Activated naive CD4-positive, alpha-beta T cell treated with anti-CD3 and anti-CD28 coated beads, Interleukin-2, amount 10 ng/mL, durations not matched to agents 7 days and 5 days (primary cell): Measurements from ENCODE around the gene C1QTNF1.

Experiments used
- CTCF ChIA-PET: fragments of 350-600 bp; sonication (Branson Sonifier 250); formaldehyde crosslinking; loops from one replicate; lab custom pipeline; 2021; ENCODE audit warnings: antibody characterized with exemption; lab: Charles Lee
- DNase-seq: peaks from one replicate; pipeline ENCODE4 v3.0.0-alpha.2; 2020
- H3K27ac Mint-ChIP-seq: one replicate; pipeline ENCODE4 v1.8.0; 2021; ENCODE audit warnings: mild to moderate bottlenecking, moderate library complexity, mixed read lengths
- H3K27me3 Mint-ChIP-seq: one replicate; pipeline ENCODE4 v1.8.0; 2021; ENCODE audit warnings: mild to moderate bottlenecking, mixed read lengths
- H3K36me3 Mint-ChIP-seq: one replicate; pipeline ENCODE4 v1.8.0; 2021; ENCODE audit warnings: mixed read lengths
- H3K4me1 Mint-ChIP-seq: one replicate; pipeline ENCODE4 v1.8.0; 2021; ENCODE audit warnings: mixed read lengths
- H3K4me3 Mint-ChIP-seq: one replicate; pipeline ENCODE4 v1.8.0; 2021; ENCODE audit warnings: mild to moderate bottlenecking, moderate library complexity, mixed read lengths
- H3K9me3 Mint-ChIP-seq: one replicate; pipeline ENCODE4 v1.8.0; 2021; ENCODE audit warnings: mixed read lengths

Gene C1QTNF1

GRCh38 chr17:79088247-79088996, 64.5 kb downstream of the C1QTNF1 start:
- peaks cover 7% of the 10 kb centered on the region for H3K4me1 Mint-ChIP-seq
- DNase-seq = no peak
- H3K9me3 Mint-ChIP-seq = no peaks in the 10 kb centered on the region
- H3K4me3 Mint-ChIP-seq = no peak overlapping the region
- peaks cover 16% of the 10 kb centered on the region for H3K27me3 Mint-ChIP-seq
- H3K27ac Mint-ChIP-seq = no peak overlapping the region
- peaks cover 3% of the 10 kb centered on the region for H3K36me3 Mint-ChIP-seq
- CTCF ChIA-PET = interaction anchor here (0.9 to 10.4 kb wide), 8 partner anchors 9 to 303 kb away, joined by 3 to 125 read pairs (median 3); partner anchors contain the start of gene ENGASE

- Mint-ChIP-seq H3K36me3 (peaks cover 3% of the 10 kb centered on the region), H3K4me1 (peaks cover 9% of the 10 kb centered on the region), H3K27ac (no peak overlapping the region), H3K4me3 (no peak overlapping the region), H3K27me3 (peaks cover 21% of the 10 kb centered on the region), H3K9me3 (no peaks in the 10 kb centered on the region)
- DNase-seq = no peak
- CTCF ChIA-PET = interaction anchor here (1.0 to 10.4 kb wide), 4 partner anchors 40 to 312 kb away, joined by 3 to 125 read pairs (median 3); no protein-coding TSS in a partner anchor
Observed at GRCh38 chr17:79088997-79089328, 65.0 kb downstream of the C1QTNF1 start.

- CTCF ChIA-PET = interaction anchor here (0.6 to 10.4 kb wide), 4 partner anchors 41 to 311 kb away, joined by 3 to 125 read pairs (median 3); no protein-coding TSS in a partner anchor
- no peak overlapping the region for H3K4me3 Mint-ChIP-seq
- H3K9me3 Mint-ChIP-seq = no peaks in the 10 kb centered on the region
- no peak overlapping the region for H3K27ac Mint-ChIP-seq
- peaks cover 9% of the 10 kb centered on the region for H3K4me1 Mint-ChIP-seq
- peaks cover 3% of the 10 kb centered on the region for H3K36me3 Mint-ChIP-seq
- peaks cover 29% of the 10 kb centered on the region for H3K27me3 Mint-ChIP-seq
- no peak for DNase-seq
Observed at GRCh38 chr17:79089720-79090442, 65.9 kb downstream of the C1QTNF1 start.

- peaks cover 9% of the 10 kb centered on the region for H3K4me1 Mint-ChIP-seq
- no peak for DNase-seq
- H3K36me3 Mint-ChIP-seq = peaks cover 3% of the 10 kb centered on the region
- CTCF ChIA-PET = interaction anchor here (10.4 kb wide), 1 partner anchor 300 kb away, joined by 125 read pairs; no protein-coding TSS in a partner anchor
- H3K4me3 Mint-ChIP-seq = no peak overlapping the region
- H3K27ac Mint-ChIP-seq = no peak overlapping the region
- H3K9me3 Mint-ChIP-seq = no peaks in the 10 kb centered on the region
- peaks cover 36% of the 10 kb centered on the region for H3K27me3 Mint-ChIP-seq
Observed at GRCh38 chr17:79090443-79091225, 66.7 kb downstream of the C1QTNF1 start.

- CTCF ChIA-PET = no interaction called here
- Mint-ChIP-seq H3K9me3 (no peaks in the 10 kb centered on the region), H3K36me3 (peaks cover 3% of the 10 kb centered on the region), H3K4me3 (no peak overlapping the region), H3K27me3 (peaks cover 43% of the 10 kb centered on the region), H3K4me1 (peaks cover 9% of the 10 kb centered on the region), H3K27ac (no peak overlapping the region)
- DNase-seq = no peak
Observed at GRCh38 chr17:79091226-79091670, 67.3 kb downstream of the C1QTNF1 start.

GRCh38 chr17:79092567-79092966, 68.6 kb downstream of the C1QTNF1 start:
- DNase-seq = no peak
- Mint-ChIP-seq H3K27ac (no peak overlapping the region), H3K4me1 (peaks cover 9% of the 10 kb centered on the region), H3K27me3 (peaks cover 55% of the 10 kb centered on the region), H3K4me3 (no peak overlapping the region), H3K36me3 (no peaks in the 10 kb centered on the region), H3K9me3 (no peaks in the 10 kb centered on the region)
- CTCF ChIA-PET = interaction anchor here (0.5 to 3.6 kb wide), 2 partner anchors 10 to 299 kb away, joined by 3 to 14 read pairs; no protein-coding TSS in a partner anchor

- Mint-ChIP-seq H3K4me1 (peaks cover 9% of the 10 kb centered on the region), H3K36me3 (no peaks in the 10 kb centered on the region), H3K27me3 (peaks cover 62% of the 10 kb centered on the region), H3K27ac (no peak overlapping the region), H3K9me3 (no peaks in the 10 kb centered on the region), H3K4me3 (no peak overlapping the region)
- DNase-seq = no peak
- CTCF ChIA-PET = interaction anchor here (1.7 to 3.6 kb wide), 2 partner anchors 298 to 300 kb away, joined by 4 to 14 read pairs; no protein-coding TSS in a partner anchor
Observed at GRCh38 chr17:79093270-79093669, 69.3 kb downstream of the C1QTNF1 start.

GRCh38 chr17:79094261-79094660, 70.3 kb downstream of the C1QTNF1 start:
- no peaks in the 10 kb centered on the region for H3K9me3 Mint-ChIP-seq
- no peak for DNase-seq
- peaks cover 9% of the 10 kb centered on the region for H3K4me1 Mint-ChIP-seq
- peaks cover 72% of the 10 kb centered on the region for H3K27me3 Mint-ChIP-seq
- H3K27ac Mint-ChIP-seq = no peak overlapping the region
- CTCF ChIA-PET = interaction anchor here (1.2 to 3.6 kb wide), 3 partner anchors 11 to 299 kb away, joined by 3 to 14 read pairs (median 4); no protein-coding TSS in a partner anchor
- no peaks in the 10 kb centered on the region for H3K36me3 Mint-ChIP-seq
- no peak overlapping the region for H3K4me3 Mint-ChIP-seq

- H3K36me3 Mint-ChIP-seq = no peaks in the 10 kb centered on the region
- DNase-seq = no peak
- CTCF ChIA-PET = interaction anchor here (3.6 kb wide), 1 partner anchor 296 kb away, joined by 14 read pairs; no protein-coding TSS in a partner anchor
- H3K27ac Mint-ChIP-seq = no peak overlapping the region
- H3K4me1 Mint-ChIP-seq = peaks cover 9% of the 10 kb centered on the region
- H3K4me3 Mint-ChIP-seq = no peak overlapping the region
- peaks cover 84% of the 10 kb centered on the region for H3K27me3 Mint-ChIP-seq
- no peaks in the 10 kb centered on the region for H3K9me3 Mint-ChIP-seq
Observed at GRCh38 chr17:79095345-79096055, 71.5 kb downstream of the C1QTNF1 start.

- peaks cover 85% of the 10 kb centered on the region for H3K27me3 Mint-ChIP-seq
- CTCF ChIA-PET = no interaction called here
- H3K4me1 Mint-ChIP-seq = peaks cover 9% of the 10 kb centered on the region
Observed at GRCh38 chr17:79096477-79096876, 72.5 kb downstream of the C1QTNF1 start.

GRCh38 chr17:79097226-79098055, 73.5 kb downstream of the C1QTNF1 start:
- Mint-ChIP-seq H3K4me1 (peaks cover 6% of the 10 kb centered on the region), H3K9me3 (no peaks in the 10 kb centered on the region), H3K36me3 (no peaks in the 10 kb centered on the region), H3K27me3 (peaks cover 83% of the 10 kb centered on the region), H3K27ac (no peak overlapping the region), H3K4me3 (no peak overlapping the region)
- no peak for DNase-seq
- CTCF ChIA-PET = interaction anchor here (1.1 to 1.4 kb wide), 2 partner anchors 10 to 53 kb away, joined by 3 to 5 read pairs; no protein-coding TSS in a partner anchor

More at GRCh38 chr17:79096477-79096876, 72.5 kb downstream of the C1QTNF1 start:
- peak overlapping the region; percentile 58 for H3K27ac Mint-ChIP-seq
- no peaks in the 10 kb centered on the region for H3K36me3 Mint-ChIP-seq
- no peak for DNase-seq
- H3K4me3 Mint-ChIP-seq = no peak overlapping the region
- no peaks in the 10 kb centered on the region for H3K9me3 Mint-ChIP-seq

- no peak for DNase-seq
- H3K4me1 Mint-ChIP-seq = peaks cover 2% of the 10 kb centered on the region
- H3K9me3 Mint-ChIP-seq = no peaks in the 10 kb centered on the region
- H3K27ac Mint-ChIP-seq = no peak overlapping the region
- CTCF ChIA-PET = interaction anchor here (1.1 to 1.4 kb wide), 2 partner anchors 11 to 54 kb away, joined by 3 to 5 read pairs; no protein-coding TSS in a partner anchor
- peaks cover 82% of the 10 kb centered on the region for H3K27me3 Mint-ChIP-seq
- H3K4me3 Mint-ChIP-seq = no peak overlapping the region
- no peaks in the 10 kb centered on the region for H3K36me3 Mint-ChIP-seq
Observed at GRCh38 chr17:79098282-79098867, 74.4 kb downstream of the C1QTNF1 start.
